ENCODE data around the gene HNF1A. TPM values are rescaled to one million over a fixed set of nuclear protein-coding genes. Genes with fewer than 3 reads are reported as not detected.

The HNF1A gene
- total RNA-seq, 4 donors from 2014 or later: 0.27 to 0.47 TPM; not detected in 2

DNA sequence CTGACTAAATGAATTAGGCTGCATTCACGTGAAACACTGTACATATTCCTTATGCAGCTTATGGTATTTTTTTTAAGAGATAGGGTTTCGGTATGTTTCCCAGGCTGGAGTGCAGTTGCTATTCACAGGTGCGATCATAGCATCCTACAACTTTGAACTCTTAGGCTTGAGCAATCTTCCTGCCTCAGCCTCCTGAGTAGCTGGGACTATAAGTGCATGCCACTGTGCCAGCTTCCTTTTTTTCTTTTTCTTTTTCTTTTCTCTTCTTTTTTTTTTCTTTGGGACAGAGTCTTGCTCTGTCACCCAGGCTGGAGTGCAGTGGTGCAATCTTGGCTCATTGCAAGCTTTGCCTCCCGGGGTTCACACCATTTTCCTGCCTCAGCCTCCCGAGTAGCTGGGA is 38.3 kb upstream of the HNF1A start:
- TF ChIP-seq EP300 (IDR thresholded peaks at IDR 0.05): no peak
- TF ChIP-seq, protein P1, sequence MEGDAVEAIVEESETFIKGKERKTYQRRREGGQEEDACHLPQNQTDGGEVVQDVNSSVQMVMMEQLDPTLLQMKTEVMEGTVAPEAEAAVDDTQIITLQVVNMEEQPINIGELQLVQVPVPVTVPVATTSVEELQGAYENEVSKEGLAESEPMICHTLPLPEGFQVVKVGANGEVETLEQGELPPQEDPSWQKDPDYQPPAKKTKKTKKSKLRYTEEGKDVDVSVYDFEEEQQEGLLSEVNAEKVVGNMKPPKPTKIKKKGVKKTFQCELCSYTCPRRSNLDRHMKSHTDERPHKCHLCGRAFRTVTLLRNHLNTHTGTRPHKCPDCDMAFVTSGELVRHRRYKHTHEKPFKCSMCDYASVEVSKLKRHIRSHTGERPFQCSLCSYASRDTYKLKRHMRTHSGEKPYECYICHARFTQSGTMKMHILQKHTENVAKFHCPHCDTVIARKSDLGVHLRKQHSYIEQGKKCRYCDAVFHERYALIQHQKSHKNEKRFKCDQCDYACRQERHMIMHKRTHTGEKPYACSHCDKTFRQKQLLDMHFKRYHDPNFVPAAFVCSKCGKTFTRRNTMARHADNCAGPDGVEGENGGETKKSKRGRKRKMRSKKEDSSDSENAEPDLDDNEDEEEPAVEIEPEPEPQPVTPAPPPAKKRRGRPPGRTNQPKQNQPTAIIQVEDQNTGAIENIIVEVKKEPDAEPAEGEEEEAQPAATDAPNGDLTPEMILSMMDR (IDR thresholded peaks at IDR 0.05): no peak
- no peak for TF ChIP-seq POLR2A (IDR thresholded peaks at IDR 0.05)
- TF ChIP-seq POLR2AphosphoS5 (IDR thresholded peaks at IDR 0.05): no peak
- Histone ChIP-seq H3K9me3 (no peaks in the 10 kb centered on the region), H3K36me3 (no peaks in the 10 kb centered on the region), H3K4me1 (no peaks in the 10 kb centered on the region), H3K27ac (no peak overlapping the region), H3K27me3 (peaks cover 20% of the 10 kb centered on the region), H3K4me3 (no peak overlapping the region)
- whole genome bisulfite sequencing, 2 donors (ENCODE audit: low coverage in 1 of 2): 48 to 49% methylated on average over 3 of the region's 5 CpGs
- ATAC-seq: no peak

DNA sequence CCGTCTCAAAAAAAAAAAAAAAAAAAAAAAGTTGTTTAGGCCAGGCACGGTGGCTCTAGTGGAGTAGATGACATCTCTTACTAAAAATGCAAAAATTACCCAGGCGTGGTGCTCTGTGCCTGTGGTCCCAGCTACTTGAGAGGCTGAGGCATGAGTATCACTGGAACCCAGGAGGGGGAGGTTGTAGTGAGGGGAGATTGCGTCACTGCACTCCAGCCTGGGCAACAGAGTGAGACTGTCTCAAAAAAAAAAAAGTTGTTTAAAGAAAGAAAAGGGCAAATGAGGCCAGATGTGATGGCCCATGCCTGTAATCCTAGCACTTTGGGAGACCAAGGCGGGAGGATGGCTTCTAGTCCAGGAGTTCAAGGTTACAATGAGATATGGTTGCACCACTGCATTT is 37.5 kb upstream of the HNF1A start:
- Histone ChIP-seq H3K9me3 (no peaks in the 10 kb centered on the region), H3K4me1 (no peaks in the 10 kb centered on the region), H3K27ac (no peak overlapping the region), H3K4me3 (no peak overlapping the region), H3K27me3 (peaks cover 20% of the 10 kb centered on the region), H3K36me3 (no peaks in the 10 kb centered on the region)
- no peak for TF ChIP-seq EP300 (IDR thresholded peaks at IDR 0.05)
- TF ChIP-seq, protein P1 (IDR thresholded peaks at IDR 0.05): no peak
- TF ChIP-seq POLR2AphosphoS5 (IDR thresholded peaks at IDR 0.05): no peak
- TF ChIP-seq POLR2A (IDR thresholded peaks at IDR 0.05): no peak
- 53% methylated on average over 4 of the region's 5 CpGs; no CpG with 5 or more reads in 1 of the 2 donors for WGBS, 2 donors (ENCODE audit: low coverage in 1 of 2)
- ATAC-seq: no peak

DNA sequence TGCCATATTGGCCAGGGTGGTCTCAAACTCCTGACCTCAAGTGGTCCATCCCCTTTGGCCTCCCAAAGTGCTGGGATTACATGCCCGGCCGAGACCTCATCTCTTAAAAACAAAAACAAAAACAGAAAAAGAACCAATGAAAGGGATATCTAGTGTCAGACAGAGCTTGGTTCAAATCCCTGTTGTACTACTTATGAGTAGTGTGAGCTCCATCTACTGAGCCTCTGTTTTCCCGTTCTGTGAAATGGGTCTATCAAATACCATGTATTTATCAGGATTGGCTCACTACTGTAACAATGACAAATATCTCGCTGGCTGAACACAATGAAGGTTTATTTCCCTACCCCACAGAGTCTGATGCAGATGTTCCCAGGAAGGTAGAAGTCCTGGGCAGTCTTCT is 36.9 kb upstream of the HNF1A start:
- Histone ChIP-seq H3K27ac (no peak overlapping the region), H3K4me1 (no peaks in the 10 kb centered on the region), H3K9me3 (no peaks in the 10 kb centered on the region), H3K27me3 (peaks cover 20% of the 10 kb centered on the region), H3K4me3 (no peak overlapping the region), H3K36me3 (no peaks in the 10 kb centered on the region)
- TF ChIP-seq, protein P1 (IDR thresholded peaks at IDR 0.05): no peak
- TF ChIP-seq POLR2A (IDR thresholded peaks at IDR 0.05): no peak
- TF ChIP-seq POLR2AphosphoS5 (IDR thresholded peaks at IDR 0.05): no peak
- TF ChIP-seq EP300 (IDR thresholded peaks at IDR 0.05): no peak
- ATAC-seq: no peak
- 79 to 100% methylated on average over 2 to 4 of the region's 4 CpGs for WGBS, 2 donors (ENCODE audit: low coverage in 1 of 2)

DNA sequence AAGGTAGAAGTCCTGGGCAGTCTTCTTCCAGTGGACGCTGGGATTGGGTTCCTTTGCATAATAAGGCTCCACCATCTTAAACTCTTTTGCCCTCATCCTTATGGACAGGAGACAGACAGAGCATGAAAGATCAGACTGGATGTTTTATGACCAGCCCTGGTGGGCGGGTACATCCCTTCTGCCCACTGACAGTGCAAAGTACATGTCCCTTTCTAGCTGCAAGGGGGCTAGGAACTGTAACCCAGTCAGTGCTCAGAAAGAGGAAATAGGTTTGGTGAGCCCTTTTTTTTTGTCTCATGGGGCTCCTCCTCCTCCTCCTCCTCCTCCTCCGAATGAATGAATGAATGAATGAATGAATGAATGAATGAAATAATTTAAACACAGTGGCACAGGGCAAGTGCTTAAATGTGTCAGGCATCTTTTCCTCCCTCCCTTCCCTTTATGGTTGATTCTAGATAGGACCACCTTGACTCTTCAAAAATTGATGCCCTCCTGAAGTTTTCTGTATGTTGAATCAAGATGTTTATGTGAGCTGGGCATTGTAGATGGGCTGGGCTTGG is 36.4 kb upstream of the HNF1A start:
- TF ChIP-seq POLR2AphosphoS5 (IDR thresholded peaks at IDR 0.05) (no peak), POLR2A (IDR thresholded peaks at IDR 0.05) (no peak), EP300 (IDR thresholded peaks at IDR 0.05) (no peak)
- TF ChIP-seq, protein P1 (IDR thresholded peaks at IDR 0.05): no peak

DNA sequence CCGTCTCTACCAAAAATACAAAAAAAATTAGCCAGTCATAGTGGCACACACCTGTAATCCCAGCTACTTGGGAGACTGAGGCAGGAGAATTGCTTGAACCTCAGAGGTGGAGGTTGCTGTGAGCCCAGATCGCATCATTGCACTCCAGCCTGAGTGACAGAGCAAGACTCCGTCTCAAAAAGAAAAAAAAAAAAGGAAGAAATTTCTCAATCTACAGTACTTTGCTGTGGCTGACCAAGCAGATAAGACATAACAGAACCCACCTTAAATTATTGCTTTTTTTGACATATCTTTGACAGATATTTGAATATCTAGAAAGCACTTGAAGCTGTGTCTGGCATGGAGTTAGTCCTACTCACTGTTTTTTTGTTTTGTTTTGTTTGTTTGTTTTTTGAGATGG is 34.9 kb upstream of the HNF1A start:
- Histone ChIP-seq H3K4me3 (no peak overlapping the region), H3K4me1 (no peaks in the 10 kb centered on the region), H3K9me3 (no peaks in the 10 kb centered on the region), H3K27ac (no peak overlapping the region), H3K27me3 (peaks cover 4% of the 10 kb centered on the region), H3K36me3 (no peaks in the 10 kb centered on the region)
- TF ChIP-seq POLR2AphosphoS5 (IDR thresholded peaks at IDR 0.05) (no peak), EP300 (IDR thresholded peaks at IDR 0.05) (no peak)
- TF ChIP-seq, protein P1 (IDR thresholded peaks at IDR 0.05): no peak
- 73 to 85% methylated on average over 3 of the region's 3 CpGs for WGBS, 2 donors (ENCODE audit: low coverage in 1 of 2)
- no peak for ATAC-seq

More for the DNA sequence above, 36.4 kb upstream of the HNF1A start:
- H3K27ac ChIP-seq: no peak overlapping the region
- no peaks in the 10 kb centered on the region for H3K4me1 ChIP-seq
- H3K4me3 ChIP-seq: no peak overlapping the region
- no peak for ATAC-seq
- H3K27me3 ChIP-seq: peaks cover 19% of the 10 kb centered on the region
- no peaks in the 10 kb centered on the region for H3K36me3 ChIP-seq
- H3K9me3 ChIP-seq: no peaks in the 10 kb centered on the region
- 53 to 54% methylated on average over 3 of the region's 3 CpGs for WGBS, 2 donors (ENCODE audit: low coverage in 1 of 2)

Data from gastroesophageal sphincter (tissue), 4 donors.